GM18517 (cell line): ENCODE data around the gene BRSK2.
"Not testable (repeated sequence)": the region's sequence is repeated elsewhere in the genome, so short reads cannot be mapped to it uniquely, and the experiment has no call there.

Experiments
- ATAC-seq: cut with Tn5 transposase; IDR thresholded peaks from one replicate; pipeline ENCODE4 v1.9.1; 2021; ENCODE audit warnings: mild to moderate bottlenecking, moderate library complexity; ENCODE audit not compliant: unreplicated experiment

Gene BRSK2

GRCh38 chr11:1508491-1508891, 118.8 kb downstream of the BRSK2 start:
- ATAC-seq, result no peak

- ATAC-seq, result no peak
Measured at GRCh38 chr11:1508986-1509385, 119.3 kb downstream of the BRSK2 start.

- ATAC-seq, result no peak
Measured at GRCh38 chr11:1509626-1510255, 120.0 kb downstream of the BRSK2 start.

GRCh38 chr11:1510351-1510750, 120.6 kb downstream of the BRSK2 start:
- ATAC-seq, result not testable (repeated sequence)

GRCh38 chr11:1510928-1511327, 121.2 kb downstream of the BRSK2 start:
- ATAC-seq, result no peak

- ATAC-seq, result no peak
Measured at GRCh38 chr11:1511937-1512496, 122.3 kb downstream of the BRSK2 start.
